Hepatocyte (in vitro differentiated cells): Measurements from ENCODE around the gene TBK1. TPM values are rescaled to one million over a fixed set of nuclear protein-coding genes. Genes with fewer than 3 reads are reported as not detected.

Experiments
- DNase-seq: peaks from one replicate; pipeline ENCODE4 v3.0.0-alpha.2; 2016; ENCODE audit warnings: low spot score
- H2AFZ ChIP-seq: fragments of 200-600 bp; sonication (generic); 2 replicates; pipeline ENCODE4 v1.6.0; 2016; ENCODE audit warnings: antibody characterized with exemption, mild to moderate bottlenecking
- H3K27ac ChIP-seq: fragments of 200-600 bp; sonication (generic); 2 replicates; pipeline ENCODE4 v1.5.1; 2016; ENCODE audit warnings: mild to moderate bottlenecking
- H3K27me3 ChIP-seq: fragments of 200-600 bp; sonication (generic); 2 replicates; pipeline ENCODE4 v1.6.1; 2016
- H3K36me3 ChIP-seq: fragments of 200-600 bp; sonication (generic); replicated peaks from 2 replicates; pipeline ENCODE4 v1.5.1; 2016; ENCODE audit warnings: low read depth; ENCODE audit not compliant: insufficient read depth
- H3K4me1 ChIP-seq: fragments of 200-600 bp; sonication (generic); 2 replicates; pipeline ENCODE4 v1.5.1; 2016; ENCODE audit warnings: mild to moderate bottlenecking, moderate library complexity; ENCODE audit not compliant: insufficient read depth
- H3K4me2 ChIP-seq: fragments of 200-600 bp; sonication (generic); 2 replicates; pipeline ENCODE4 v1.6.0; 2016
- H3K4me3 ChIP-seq: fragments of 200-600 bp; sonication (generic); 2 replicates; pipeline ENCODE4 v1.5.1; 2016; ENCODE audit warnings: mild to moderate bottlenecking
- H3K79me2 ChIP-seq: fragments of 200-600 bp; sonication (generic); 2 replicates; pipeline ENCODE4 v1.6.0; 2017; ENCODE audit warnings: mild to moderate bottlenecking
- H3K9me2 ChIP-seq: fragments of 200-600 bp; sonication (generic); replicated peaks from 2 replicates; pipeline ENCODE4 v1.6.0; 2017; ENCODE audit warnings: mild to moderate bottlenecking; ENCODE audit not compliant: insufficient read depth
- H3K9me3 ChIP-seq: fragments of 200-600 bp; sonication (generic); 2 replicates; pipeline ENCODE4 v1.5.1; 2016; ENCODE audit warnings: low read depth, mild to moderate bottlenecking
- H4K20me1 ChIP-seq: fragments of 200-600 bp; sonication (generic); 2 replicates; pipeline ENCODE4 v1.6.0; 2016; ENCODE audit warnings: mild to moderate bottlenecking; ENCODE audit not compliant: insufficient read depth, poor library complexity, severe bottlenecking
- EZH2 ChIP-seq: fragments of 200-600 bp; sonication (generic); IDR thresholded peaks from 2 replicates; pipeline ENCODE4 v1.6.1; 2016; ENCODE audit warnings: antibody characterized with exemption, mild to moderate bottlenecking, borderline replicate concordance
- EZH2phosphoT487 ChIP-seq: fragments of 200-600 bp; sonication (generic); IDR thresholded peaks from one replicate; pipeline ENCODE4 v1.6.1; 2018; ENCODE audit warnings: antibody characterized with exemption, mild to moderate bottlenecking, low read depth, moderate library complexity; ENCODE audit not compliant: unreplicated experiment, severe bottlenecking
- WGBS: methylation state at CpG from one replicate; pipeline ENCODE4 v1.1.6; 2016; ENCODE audit warnings: low lambda C conversion rate; ENCODE audit errors: missing lambda C conversion rate; 5-methylcytosine and 5-hydroxymethylcytosine counted together
- polyA plus RNA-seq: library from polyadenylated mRNA; unstranded; fragments of >200 nt; fragmentation: Nextera tagmentation; extraction: Ambion mirVana; gene quantifications from 2 replicates; pipeline ENCODE4 v1.2.1, GENCODE V29; 2016
- total RNA-seq: library from RNA; depleted of rRNA; stranded (reverse); fragments of >200 nt; gene quantifications from 2 replicates; pipeline ENCODE4 v1.2.3, GENCODE V29; 2014
- TF ChIP-seq, protein P1 (sequence below): fragments of 200-600 bp; sonication (generic); IDR thresholded peaks from 2 replicates; pipeline ENCODE4 v1.5.1; 2016; ENCODE audit warnings: antibody characterized with exemption, mild to moderate bottlenecking; ENCODE audit not compliant: poor library complexity

The TBK1 gene
- total and polyA plus RNA-seq, 2 experiments from 2014 or later: 22.2 to 24.0 TPM

DNA sequence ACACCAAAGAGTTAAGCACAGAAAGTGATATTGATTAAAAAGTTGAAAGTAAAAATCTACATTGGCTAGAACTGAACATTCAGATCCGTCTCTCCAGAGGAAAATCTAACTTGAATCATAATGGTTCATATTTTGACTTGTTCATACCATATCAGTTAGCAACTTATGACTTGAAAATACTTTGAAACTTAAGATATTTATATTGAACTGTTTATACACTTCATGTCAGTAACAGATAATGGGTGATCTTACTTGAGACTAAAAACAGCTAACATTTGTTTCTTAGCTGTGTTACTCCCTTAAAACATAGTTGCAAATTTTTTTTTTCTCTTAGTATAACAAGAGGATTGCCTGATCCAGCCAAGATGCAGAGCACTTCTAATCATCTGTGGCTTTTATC is 3.6 kb downstream of the TBK1 start:
- no peak for DNase-seq
- Histone ChIP-seq H4K20me1 (peaks cover 15% of the 10 kb centered on the region), H3K27ac (no peak overlapping the region), H3K36me3 (no peaks in the 10 kb centered on the region), H3K79me2 (peaks cover 72% of the 10 kb centered on the region), H3K9me2 (no peaks in the 10 kb centered on the region), H3K4me3 (no peak overlapping the region), H3K27me3 (no peaks in the 10 kb centered on the region), H3K9me3 (no peaks in the 10 kb centered on the region), H2AFZ (no peak overlapping the region), H3K4me2 (no peak overlapping the region), H3K4me1 (peaks cover 7% of the 10 kb centered on the region)
- TF ChIP-seq EZH2: no peak
- 84% methylated on average over 1 of the region's 1 CpG for WGBS

DNA sequence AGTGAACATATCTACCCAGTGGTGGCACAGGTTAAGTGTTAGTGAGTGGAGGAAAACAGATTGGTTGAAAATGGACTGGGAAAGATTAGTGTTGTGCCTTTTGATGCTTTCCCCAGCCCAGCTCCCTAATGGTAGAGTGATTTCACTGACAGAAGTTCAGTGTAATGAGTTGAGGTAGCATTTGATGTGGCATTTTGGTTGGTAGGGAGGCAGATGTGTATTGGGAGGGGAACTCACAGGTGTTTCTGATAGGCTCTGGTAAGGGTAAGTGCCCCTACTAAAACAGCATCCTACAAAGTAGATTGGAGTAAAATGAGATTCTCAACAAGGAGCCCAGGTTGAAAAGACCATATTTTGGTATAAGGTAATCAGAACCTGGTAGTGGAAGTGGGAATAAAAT is 4.2 kb downstream of the TBK1 start:
- Histone ChIP-seq H3K4me3 (no peak overlapping the region), H3K4me1 (peaks cover 2% of the 10 kb centered on the region), H3K79me2 (peaks cover 72% of the 10 kb centered on the region), H3K4me2 (no peak overlapping the region), H3K9me3 (no peaks in the 10 kb centered on the region), H3K36me3 (no peaks in the 10 kb centered on the region), H3K27ac (no peak overlapping the region), H3K9me2 (no peaks in the 10 kb centered on the region), H3K27me3 (no peaks in the 10 kb centered on the region), H4K20me1 (peaks cover 15% of the 10 kb centered on the region), H2AFZ (no peak overlapping the region)
- no peak for DNase-seq
- no peak for TF ChIP-seq EZH2
- TF ChIP-seq EZH2phosphoT487: no peak
- TF ChIP-seq, protein P1, sequence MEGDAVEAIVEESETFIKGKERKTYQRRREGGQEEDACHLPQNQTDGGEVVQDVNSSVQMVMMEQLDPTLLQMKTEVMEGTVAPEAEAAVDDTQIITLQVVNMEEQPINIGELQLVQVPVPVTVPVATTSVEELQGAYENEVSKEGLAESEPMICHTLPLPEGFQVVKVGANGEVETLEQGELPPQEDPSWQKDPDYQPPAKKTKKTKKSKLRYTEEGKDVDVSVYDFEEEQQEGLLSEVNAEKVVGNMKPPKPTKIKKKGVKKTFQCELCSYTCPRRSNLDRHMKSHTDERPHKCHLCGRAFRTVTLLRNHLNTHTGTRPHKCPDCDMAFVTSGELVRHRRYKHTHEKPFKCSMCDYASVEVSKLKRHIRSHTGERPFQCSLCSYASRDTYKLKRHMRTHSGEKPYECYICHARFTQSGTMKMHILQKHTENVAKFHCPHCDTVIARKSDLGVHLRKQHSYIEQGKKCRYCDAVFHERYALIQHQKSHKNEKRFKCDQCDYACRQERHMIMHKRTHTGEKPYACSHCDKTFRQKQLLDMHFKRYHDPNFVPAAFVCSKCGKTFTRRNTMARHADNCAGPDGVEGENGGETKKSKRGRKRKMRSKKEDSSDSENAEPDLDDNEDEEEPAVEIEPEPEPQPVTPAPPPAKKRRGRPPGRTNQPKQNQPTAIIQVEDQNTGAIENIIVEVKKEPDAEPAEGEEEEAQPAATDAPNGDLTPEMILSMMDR: no peak

DNA sequence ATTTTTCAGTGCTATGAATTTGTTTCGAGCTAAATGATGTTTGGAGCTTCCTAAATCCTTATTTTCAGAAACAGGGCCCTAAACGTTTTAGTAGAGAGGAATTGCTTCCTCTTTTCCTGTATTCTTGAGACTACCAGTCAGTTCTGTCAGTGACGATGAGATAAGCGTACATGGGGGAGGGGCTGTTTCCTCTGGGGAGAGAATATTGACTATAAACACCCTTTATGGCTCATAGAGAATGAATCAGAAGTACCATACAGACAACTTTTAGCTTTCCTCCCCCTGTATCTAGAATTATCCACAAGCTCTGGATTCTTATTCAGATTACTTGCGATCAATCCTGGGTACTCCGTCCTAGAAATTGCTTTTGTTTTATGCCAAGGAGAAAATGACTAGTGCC is 5.1 kb downstream of the TBK1 start:
- TF ChIP-seq, protein P1: no peak
- no peak for TF ChIP-seq EZH2phosphoT487
- no peak for TF ChIP-seq EZH2
- peak; percentile 8 for DNase-seq
- Histone ChIP-seq H2AFZ (no peak overlapping the region), H3K27ac (no peak overlapping the region), H3K79me2 (peaks cover 72% of the 10 kb centered on the region), H3K4me2 (no peak overlapping the region), H3K27me3 (no peaks in the 10 kb centered on the region), H4K20me1 (peaks cover 15% of the 10 kb centered on the region), H3K4me1 (no peaks in the 10 kb centered on the region), H3K9me3 (no peaks in the 10 kb centered on the region), H3K9me2 (no peaks in the 10 kb centered on the region), H3K36me3 (no peaks in the 10 kb centered on the region), H3K4me3 (no peak overlapping the region)
- WGBS: 74% methylated on average over 6 of the region's 6 CpGs

DNA sequence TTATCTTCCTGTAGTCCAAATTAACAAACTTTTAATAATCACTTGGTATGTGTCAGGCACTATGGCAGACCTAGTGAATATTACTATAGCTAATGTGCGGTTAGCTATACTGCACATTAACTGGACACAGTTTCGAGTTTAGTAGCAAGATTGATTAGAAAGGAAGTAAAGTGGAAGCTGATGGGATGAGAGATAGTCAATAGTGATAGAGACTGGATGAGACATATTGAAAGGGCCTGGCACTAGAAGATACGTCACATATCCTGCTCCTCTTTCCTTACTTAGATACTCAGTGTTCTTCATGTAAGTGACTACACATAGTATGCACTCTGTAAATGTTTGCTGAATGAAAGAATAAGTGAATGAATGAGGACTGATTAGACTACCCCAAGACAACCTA is 5.5 kb downstream of the TBK1 start:
- Histone ChIP-seq H4K20me1 (peaks cover 15% of the 10 kb centered on the region), H3K4me3 (no peak overlapping the region), H3K36me3 (no peaks in the 10 kb centered on the region), H3K79me2 (peaks cover 69% of the 10 kb centered on the region), H2AFZ (no peak overlapping the region), H3K4me1 (no peaks in the 10 kb centered on the region), H3K9me2 (no peaks in the 10 kb centered on the region), H3K9me3 (no peaks in the 10 kb centered on the region), H3K27ac (no peak overlapping the region), H3K4me2 (no peak overlapping the region), H3K27me3 (no peaks in the 10 kb centered on the region)
- DNase-seq: no peak
- TF ChIP-seq EZH2phosphoT487 (no peak), EZH2 (no peak)
- TF ChIP-seq, protein P1: no peak
- WGBS: 96% methylated on average over 3 of the region's 3 CpGs
